GM12872 (cell line): ENCODE measurements around the gene POLR1C.

Source experiments
- CTCF ChIP-seq: IDR thresholded peaks from 3 replicates; pipeline ENCODE4 v1.5.1; 2011; ENCODE audit warnings: low read depth, mild to moderate bottlenecking, low read length, moderate library complexity; ENCODE audit not compliant: insufficient read depth

POLR1C gene

DNA sequence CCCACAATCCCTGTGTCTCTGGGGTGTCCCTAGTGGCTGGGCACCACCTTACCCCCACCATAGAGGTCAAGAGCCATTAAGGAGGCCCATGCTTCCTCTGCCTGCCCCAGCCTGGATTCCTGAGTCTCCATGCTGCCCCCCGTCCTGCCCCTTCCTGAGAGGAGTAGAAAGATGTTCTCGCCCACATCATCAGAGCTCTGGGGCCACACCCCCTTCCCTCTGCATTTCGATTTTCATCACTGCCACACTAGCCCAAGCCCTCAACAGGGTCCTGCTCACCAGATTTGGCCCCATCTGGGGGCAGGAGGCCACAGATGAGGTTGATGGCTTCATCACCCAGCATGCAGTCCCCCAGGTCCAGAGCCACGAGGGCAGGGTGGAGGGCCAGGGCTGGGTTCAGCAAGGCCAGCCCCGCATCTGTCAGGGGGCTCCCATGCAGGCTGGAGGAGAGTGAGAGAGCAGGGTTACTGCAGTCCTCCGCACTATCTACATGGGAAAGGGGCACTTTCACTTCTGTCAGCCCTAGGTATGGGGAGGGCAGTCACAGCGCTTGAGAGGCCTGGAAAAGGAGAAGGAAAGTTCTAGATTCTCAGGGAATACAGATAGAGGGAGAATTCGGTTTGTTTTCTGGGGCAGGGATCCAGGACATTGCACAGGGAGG is 8.3 kb upstream of the POLR1C start:
- no peak for TF ChIP-seq CTCF

GRCh38 chr6:43509142-43509983 is 7.5 kb upstream of the POLR1C start:
- TF ChIP-seq CTCF: no peak

DNA sequence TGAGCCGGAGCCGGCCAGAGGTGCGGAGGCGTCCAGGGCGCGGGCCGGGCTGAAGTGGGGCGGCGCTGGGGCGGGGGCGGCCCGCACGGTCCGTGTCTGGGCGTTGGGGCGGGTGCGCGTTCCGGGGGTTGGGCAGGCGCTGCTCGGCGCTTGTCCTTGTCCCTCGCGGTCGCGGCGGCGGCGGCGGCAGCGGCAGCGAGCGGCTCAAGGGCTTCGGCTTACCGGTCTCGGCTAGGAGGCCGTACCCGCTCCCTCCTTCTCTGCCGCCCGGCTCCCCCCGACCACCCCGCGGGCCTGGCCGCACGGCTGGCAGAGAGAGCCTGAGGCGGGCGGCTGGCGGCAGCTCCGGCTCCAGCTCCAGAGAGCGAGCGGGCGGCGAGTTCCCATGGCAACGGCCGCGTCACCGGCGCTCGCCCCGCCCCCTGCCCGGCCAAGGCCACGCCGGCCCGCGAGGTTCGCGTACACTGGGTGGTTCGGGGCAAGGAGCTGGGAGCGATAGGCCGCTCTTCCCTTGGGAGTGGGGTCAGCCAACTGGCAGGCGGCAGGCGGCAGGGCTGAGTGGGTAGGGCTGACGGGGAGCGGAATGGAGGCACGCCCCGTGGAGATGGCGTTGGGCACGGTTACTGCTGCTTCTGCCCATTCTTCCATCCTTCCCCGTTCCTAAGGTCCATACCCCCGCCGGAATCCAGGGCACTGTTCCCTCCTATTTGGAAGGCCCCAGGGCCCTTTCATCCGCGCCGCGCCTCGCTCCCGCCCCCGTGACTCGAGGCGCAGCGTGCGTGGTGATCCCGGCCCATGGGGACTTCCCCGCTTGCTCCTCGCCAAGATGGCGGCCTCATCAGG is 6.7 kb upstream of the POLR1C start, which contains the start of gene LRRC73:
TSS of gene LRRC73 (minus strand) at position 363 of the 843 bp plus-strand sequence. CDS start 561 bp downstream, outside the sequence.
- TF ChIP-seq CTCF: no peak

GRCh38 chr6:43510827-43511163 is 6.1 kb upstream of the POLR1C start:
- TF ChIP-seq CTCF: no peak

DNA sequence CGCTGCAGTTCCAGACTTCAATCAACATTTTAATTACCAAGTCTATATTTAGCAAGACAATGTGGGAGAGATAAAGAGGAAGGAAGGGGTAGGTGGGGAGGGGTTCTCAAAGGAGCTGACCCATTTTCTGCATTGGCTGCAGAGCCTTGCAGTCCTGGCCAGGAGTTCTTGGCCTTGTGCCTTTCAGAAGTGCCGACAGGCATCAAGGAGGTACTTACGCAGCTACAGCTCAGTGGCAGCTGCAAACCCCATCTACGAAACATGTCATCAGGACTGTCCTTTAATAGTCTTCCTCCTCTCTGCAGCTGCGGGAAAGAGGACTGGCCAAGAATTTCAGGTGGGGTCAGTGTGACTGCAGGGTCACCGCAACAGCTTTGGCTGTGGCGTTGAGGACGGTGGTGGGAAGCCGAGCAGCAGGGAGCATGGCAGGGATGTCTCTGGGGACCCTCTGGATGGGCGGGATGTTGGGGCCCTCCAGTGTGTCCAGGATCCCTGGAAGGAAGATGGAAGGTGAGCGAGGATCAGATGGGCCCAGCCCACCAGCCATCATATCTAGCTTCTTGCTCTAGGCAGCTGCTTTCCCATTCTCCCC is 5.0 kb upstream of the POLR1C start:
- no peak for TF ChIP-seq CTCF

- no peak for TF ChIP-seq CTCF
Measured at GRCh38 chr6:43515808-43516207, 1.1 kb upstream of the POLR1C start.

GRCh38 chr6:43516367-43516696 is 557 bp upstream of the POLR1C start:
- TF ChIP-seq CTCF: no peak
